HG03378 (cell line): ENCODE measurements around the gene ICA1L.
"Not testable (repeated sequence)": the region's sequence is repeated elsewhere in the genome, so short reads cannot be mapped to it uniquely, and the experiment has no call there.

ENCODE experiments used
- ATAC-seq: cut with Tn5 transposase; IDR thresholded peaks from one replicate; pipeline ENCODE4 v1.9.1; 2021; ENCODE audit warnings: mild to moderate bottlenecking, moderate library complexity; ENCODE audit not compliant: unreplicated experiment

ICA1L gene

GRCh38 chr2:202871300-202872141 is at the start of gene ICA1L:
TSS of gene ICA1L (minus strand) at chr2:202871766. CDS start at chr2:202829009, 42,757 bp downstream.
- ATAC-seq, result peak; percentile 31

GRCh38 chr2:202918860-202919259 is 47.3 kb upstream of the ICA1L start:
- no peak for ATAC-seq

- peak; percentile 39 for ATAC-seq
Measured at GRCh38 chr2:202912342-202913201, 41.0 kb upstream of the ICA1L start.

- peak; percentile 74 for ATAC-seq
Measured at GRCh38 chr2:202911512-202912341, 40.2 kb upstream of the ICA1L start, which contains the start of the genes CARF and WDR12. TSS of gene CARF (plus strand) at chr2:202912275. CDS start at chr2:202941903, 29,628 bp downstream. TSS of gene WDR12 (minus strand) at chr2:202911673. CDS start at chr2:202911476, 197 bp downstream.

GRCh38 chr2:202911203-202911511 is 39.6 kb upstream of the ICA1L start:
- ATAC-seq, result no peak

- ATAC-seq, result no peak
Measured at GRCh38 chr2:202910698-202911097, 39.1 kb upstream of the ICA1L start.

GRCh38 chr2:202910250-202910649 is 38.7 kb upstream of the ICA1L start:
- ATAC-seq, result not testable (repeated sequence)

- ATAC-seq, result no peak
Measured at GRCh38 chr2:202909394-202910192, 38.0 kb upstream of the ICA1L start.

GRCh38 chr2:202908186-202908585 is 36.6 kb upstream of the ICA1L start:
- no peak for ATAC-seq

- ATAC-seq, result not testable (repeated sequence)
Measured at GRCh38 chr2:202905507-202905906, 33.9 kb upstream of the ICA1L start.

GRCh38 chr2:202885190-202885589 is 13.6 kb upstream of the ICA1L start:
- ATAC-seq, result no peak

GRCh38 chr2:202883987-202884675 is 12.6 kb upstream of the ICA1L start:
- ATAC-seq, result no peak

- ATAC-seq, result no peak
Measured at GRCh38 chr2:202881570-202881969, 10.0 kb upstream of the ICA1L start.

- no peak for ATAC-seq
Measured at GRCh38 chr2:202877699-202878098, 6.1 kb upstream of the ICA1L start.

GRCh38 chr2:202870431-202871299 is 901 bp downstream of the ICA1L start:
- ATAC-seq, result peak; percentile 73

GRCh38 chr2:202861987-202862386 is 9.6 kb downstream of the ICA1L start:
- ATAC-seq, result no peak

- no peak for ATAC-seq
Measured at GRCh38 chr2:202858601-202859000, 13.0 kb downstream of the ICA1L start.

GRCh38 chr2:202849343-202849742 is 22.2 kb downstream of the ICA1L start:
- ATAC-seq, result not testable (repeated sequence)
